ENCODE data around the gene EIF5A.

EIF5A gene

GRCh38 chr17:7348478-7349242 lies 41.2 kb downstream of the EIF5A start:
- DNase-seq (ENCODE audit: low read depth in 1 of 2, low spot score in 1 of 2), result no peak
- in situ Hi-C loops (cut with HindIII; ENCODE audit: low pct_unique_long_range_greater_than_20kb, low sequenced_read_pairs), result no loop called here
- no peak for TF ChIP-seq JUND (IDR thresholded peaks at IDR 0.05; ENCODE audit: low read depth)

GRCh38 chr17:7351665-7352502 lies 44.5 kb downstream of the EIF5A start, which contains the start of gene KCTD11:
KCTD11 (plus strand) TSS chr17:7352162.
- in situ Hi-C loops (cut with HindIII; ENCODE audit: low pct_unique_long_range_greater_than_20kb, low sequenced_read_pairs), result no loop called here
- no peak for TF ChIP-seq JUND (IDR thresholded peaks at IDR 0.05; ENCODE audit: low read depth)
- DNase-seq (ENCODE audit: low read depth in 1 of 2, low spot score in 1 of 2), result peak; percentile 89 to 95

GRCh38 chr17:7352503-7352889 lies 45.1 kb downstream of the EIF5A start:
- no peak for TF ChIP-seq JUND (IDR thresholded peaks at IDR 0.05; ENCODE audit: low read depth)
- in situ Hi-C loops (cut with HindIII; ENCODE audit: low pct_unique_long_range_greater_than_20kb, low sequenced_read_pairs), result no loop called here

GRCh38 chr17:7352910-7353635 lies 45.6 kb downstream of the EIF5A start:
- no peak for DNase-seq (ENCODE audit: low read depth in 1 of 2, low spot score in 1 of 2)
- no peak for TF ChIP-seq JUND (IDR thresholded peaks at IDR 0.05; ENCODE audit: low read depth)
- in situ Hi-C loops (cut with HindIII; ENCODE audit: low pct_unique_long_range_greater_than_20kb, low sequenced_read_pairs), result no loop called here

More at GRCh38 chr17:7352503-7352889, 45.1 kb downstream of the EIF5A start:
- DNase-seq (ENCODE audit: low read depth in 1 of 2, low spot score in 1 of 2), result no peak

GRCh38 chr17:7354262-7354843 lies 46.9 kb downstream of the EIF5A start:
- TF ChIP-seq JUND (IDR thresholded peaks at IDR 0.05; ENCODE audit: low read depth), result no peak
- DNase-seq (ENCODE audit: low read depth in 1 of 2, low spot score in 1 of 2), result no peak
- in situ Hi-C loops (cut with HindIII; ENCODE audit: low pct_unique_long_range_greater_than_20kb, low sequenced_read_pairs), result no loop called here

- DNase-seq (ENCODE audit: low read depth in 1 of 2, low spot score in 1 of 2), result no peak
- TF ChIP-seq JUND (IDR thresholded peaks at IDR 0.05; ENCODE audit: low read depth), result no peak
- in situ Hi-C loops (cut with HindIII; ENCODE audit: low pct_unique_long_range_greater_than_20kb, low sequenced_read_pairs), result no loop called here
These were observed 47.6 kb downstream of the EIF5A start, which contains the start of gene TMEM95 for GRCh38 chr17:7355053-7355452. TMEM95 (plus strand) TSS chr17:7355156; CDS start chr17:7355205, 49 bp downstream.

- DNase-seq (ENCODE audit: low read depth in 1 of 2, low spot score in 1 of 2), result no peak
- no peak for TF ChIP-seq JUND (IDR thresholded peaks at IDR 0.05; ENCODE audit: low read depth)
- in situ Hi-C loops (cut with HindIII; ENCODE audit: low pct_unique_long_range_greater_than_20kb, low sequenced_read_pairs), result no loop called here
These were observed 48.1 kb downstream of the EIF5A start for GRCh38 chr17:7355573-7355972.

- in situ Hi-C loops (cut with HindIII; ENCODE audit: low pct_unique_long_range_greater_than_20kb, low sequenced_read_pairs), result no loop called here
- peak; percentile 71 to 88 for DNase-seq (ENCODE audit: low read depth in 1 of 2, low spot score in 1 of 2)
These were observed 48.7 kb downstream of the EIF5A start for GRCh38 chr17:7356072-7356549.

GRCh38 chr17:7356756-7357155 lies 49.3 kb downstream of the EIF5A start:
- no peak for TF ChIP-seq JUND (IDR thresholded peaks at IDR 0.05; ENCODE audit: low read depth)
- in situ Hi-C loops (cut with HindIII; ENCODE audit: low pct_unique_long_range_greater_than_20kb, low sequenced_read_pairs), result no loop called here
- no peak for DNase-seq (ENCODE audit: low read depth in 1 of 2, low spot score in 1 of 2)

More at GRCh38 chr17:7356072-7356549, 48.7 kb downstream of the EIF5A start:
- TF ChIP-seq JUND (IDR thresholded peaks at IDR 0.05; ENCODE audit: low read depth), result no peak

- in situ Hi-C loops (cut with HindIII; ENCODE audit: low pct_unique_long_range_greater_than_20kb, low sequenced_read_pairs), result no loop called here
- TF ChIP-seq JUND (IDR thresholded peaks at IDR 0.05; ENCODE audit: low read depth), result no peak
- DNase-seq (ENCODE audit: low read depth in 1 of 2, low spot score in 1 of 2), result no peak
These were observed 50.0 kb downstream of the EIF5A start for GRCh38 chr17:7357381-7357780.

GRCh38 chr17:7361906-7362305 lies 54.5 kb downstream of the EIF5A start:
- no peak for TF ChIP-seq JUND (IDR thresholded peaks at IDR 0.05; ENCODE audit: low read depth)
- in situ Hi-C loops (cut with HindIII; ENCODE audit: low pct_unique_long_range_greater_than_20kb, low sequenced_read_pairs), result no loop called here
- no peak for DNase-seq (ENCODE audit: low read depth in 1 of 2, low spot score in 1 of 2)
